Adipocyte (in vitro differentiated cells): ENCODE results near the gene CD3G.

Experiments used
- DNase-seq: peaks from one replicate; pipeline ENCODE4 v3.0.0-alpha.2; 2015; ENCODE audit warnings: low read depth
- H3K27me3 ChIP-seq: replicated peaks from 2 replicates; pipeline ENCODE4 v1.7.0; 2013; ENCODE audit warnings: mild to moderate bottlenecking, low read length, moderate library complexity; ENCODE audit not compliant: control insufficient read depth, insufficient read depth
- H3K36me3 ChIP-seq: 2 replicates; pipeline ENCODE4 v1.7.0; 2013; ENCODE audit warnings: low read length, mild to moderate bottlenecking, moderate library complexity; ENCODE audit not compliant: control insufficient read depth, insufficient read depth, severe bottlenecking
- H3K4me1 ChIP-seq: 2 replicates; pipeline ENCODE4 v1.7.0; 2013; ENCODE audit warnings: mild to moderate bottlenecking, low read length, moderate library complexity; ENCODE audit not compliant: control insufficient read depth, insufficient read depth
- H3K4me3 ChIP-seq: 2 replicates; pipeline ENCODE4 v1.7.0; 2013; ENCODE audit warnings: mild to moderate bottlenecking, low read length, moderate library complexity
- H3K9ac ChIP-seq: 2 replicates; pipeline ENCODE4 v1.7.0; 2013; ENCODE audit warnings: mild to moderate bottlenecking, low read length, moderate library complexity
- H3K9me3 ChIP-seq: 2 replicates; pipeline ENCODE4 v1.7.0; 2013; ENCODE audit warnings: mild to moderate bottlenecking, low read length, moderate library complexity; ENCODE audit not compliant: control insufficient read depth

The CD3G gene

GRCh38 chr11:118310781-118311485 lies 33.2 kb upstream of the CD3G start:
- Histone ChIP-seq H3K9me3 (no peaks in the 10 kb centered on the region), H3K36me3 (no peaks in the 10 kb centered on the region)

GRCh38 chr11:118311518-118311917 lies 32.6 kb upstream of the CD3G start:
- no peak overlapping the region for H3K9ac ChIP-seq
- H3K9me3 ChIP-seq: no peaks in the 10 kb centered on the region
- peaks cover 47% of the 10 kb centered on the region for H3K27me3 ChIP-seq
- DNase-seq: no peak
- H3K4me3 ChIP-seq: no peak overlapping the region
- H3K36me3 ChIP-seq: no peaks in the 10 kb centered on the region
- H3K4me1 ChIP-seq: peaks cover 6% of the 10 kb centered on the region

More at GRCh38 chr11:118310781-118311485, 33.2 kb upstream of the CD3G start:
- Histone ChIP-seq H3K4me3 (no peak overlapping the region), H3K9ac (no peak overlapping the region), H3K27me3 (peaks cover 42% of the 10 kb centered on the region), H3K4me1 (peaks cover 6% of the 10 kb centered on the region)
- DNase-seq: no peak

GRCh38 chr11:118312328-118312727 lies 31.8 kb upstream of the CD3G start:
- H3K27me3 ChIP-seq: peaks cover 53% of the 10 kb centered on the region
- H3K36me3 ChIP-seq: no peaks in the 10 kb centered on the region
- no peak for DNase-seq
- H3K4me3 ChIP-seq: no peak overlapping the region
- peaks cover 2% of the 10 kb centered on the region for H3K9me3 ChIP-seq
- H3K9ac ChIP-seq: no peak overlapping the region
- H3K4me1 ChIP-seq: peaks cover 8% of the 10 kb centered on the region

- Histone ChIP-seq H3K36me3 (no peaks in the 10 kb centered on the region), H3K4me1 (peaks cover 8% of the 10 kb centered on the region), H3K9me3 (peaks cover 4% of the 10 kb centered on the region), H3K4me3 (no peak overlapping the region), H3K27me3 (peaks cover 50% of the 10 kb centered on the region), H3K9ac (no peak overlapping the region)
- DNase-seq: no peak
These were observed 30.9 kb upstream of the CD3G start for GRCh38 chr11:118313242-118313641.

- H3K27me3 ChIP-seq: peaks cover 51% of the 10 kb centered on the region
- H3K36me3 ChIP-seq: no peaks in the 10 kb centered on the region
- no peak for DNase-seq
- H3K4me1 ChIP-seq: peaks cover 8% of the 10 kb centered on the region
- H3K4me3 ChIP-seq: no peak overlapping the region
- no peak overlapping the region for H3K9ac ChIP-seq
- H3K9me3 ChIP-seq: peaks cover 4% of the 10 kb centered on the region
These were observed 29.1 kb upstream of the CD3G start for GRCh38 chr11:118314988-118315411.

GRCh38 chr11:118318124-118318523 lies 26.0 kb upstream of the CD3G start:
- Histone ChIP-seq H3K4me3 (no peak overlapping the region), H3K4me1 (peaks cover 6% of the 10 kb centered on the region)

GRCh38 chr11:118318581-118319336 lies 25.4 kb upstream of the CD3G start:
- H3K27me3 ChIP-seq: peaks cover 39% of the 10 kb centered on the region
- no peak for DNase-seq

More at GRCh38 chr11:118318124-118318523, 26.0 kb upstream of the CD3G start:
- Histone ChIP-seq H3K9me3 (peaks cover 4% of the 10 kb centered on the region), H3K27me3 (peaks cover 38% of the 10 kb centered on the region), H3K36me3 (no peaks in the 10 kb centered on the region), H3K9ac (no peak overlapping the region)
- no peak for DNase-seq

GRCh38 chr11:118319337-118319707 lies 24.8 kb upstream of the CD3G start:
- Histone ChIP-seq H3K4me1 (peaks cover 3% of the 10 kb centered on the region), H3K27me3 (peaks cover 33% of the 10 kb centered on the region), H3K36me3 (no peaks in the 10 kb centered on the region), H3K9me3 (peaks cover 4% of the 10 kb centered on the region), H3K4me3 (no peak overlapping the region), H3K9ac (no peak overlapping the region)
- DNase-seq: no peak

More at GRCh38 chr11:118318581-118319336, 25.4 kb upstream of the CD3G start:
- Histone ChIP-seq H3K4me3 (no peak overlapping the region), H3K36me3 (no peaks in the 10 kb centered on the region), H3K4me1 (peaks cover 3% of the 10 kb centered on the region), H3K9ac (no peak overlapping the region), H3K9me3 (peaks cover 4% of the 10 kb centered on the region)

- Histone ChIP-seq H3K9me3 (peaks cover 4% of the 10 kb centered on the region), H3K9ac (no peak overlapping the region), H3K27me3 (peaks cover 24% of the 10 kb centered on the region), H3K4me1 (peaks cover 3% of the 10 kb centered on the region), H3K4me3 (no peak overlapping the region), H3K36me3 (no peaks in the 10 kb centered on the region)
- no peak for DNase-seq
These were observed 23.6 kb upstream of the CD3G start for GRCh38 chr11:118320515-118320914.

GRCh38 chr11:118321386-118322082 lies 22.6 kb upstream of the CD3G start:
- Histone ChIP-seq H3K36me3 (no peaks in the 10 kb centered on the region), H3K9ac (no peak overlapping the region), H3K4me3 (no peak overlapping the region), H3K4me1 (peaks cover 3% of the 10 kb centered on the region), H3K27me3 (peaks cover 18% of the 10 kb centered on the region), H3K9me3 (peaks cover 4% of the 10 kb centered on the region)
- DNase-seq: no peak

GRCh38 chr11:118322721-118323120 lies 21.4 kb upstream of the CD3G start:
- DNase-seq: no peak
- Histone ChIP-seq H3K9me3 (no peaks in the 10 kb centered on the region), H3K4me1 (no peaks in the 10 kb centered on the region), H3K4me3 (no peak overlapping the region), H3K27me3 (peaks cover 11% of the 10 kb centered on the region), H3K36me3 (no peaks in the 10 kb centered on the region), H3K9ac (no peak overlapping the region)
